Measurements from ENCODE around the gene PLEKHM2.

Gene PLEKHM2

DNA sequence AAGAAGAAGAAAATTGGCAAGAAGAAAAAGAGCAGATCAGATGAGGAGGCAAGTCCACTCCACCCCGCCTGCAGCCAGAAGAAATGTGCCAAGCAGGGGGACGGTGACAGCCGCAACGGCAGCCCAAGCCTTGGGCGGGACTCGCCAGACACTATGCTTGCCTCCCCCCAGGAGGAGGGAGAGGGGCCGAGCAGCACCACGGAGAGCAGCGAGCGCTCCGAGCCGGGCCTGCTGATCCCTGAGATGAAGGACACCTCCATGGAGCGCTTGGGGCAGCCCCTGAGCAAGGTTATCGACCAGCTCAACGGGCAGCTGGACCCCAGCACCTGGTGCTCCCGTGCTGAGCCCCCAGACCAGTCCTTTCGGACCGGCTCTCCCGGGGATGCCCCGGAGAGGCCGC, 42.9 kb downstream of the PLEKHM2 start:
- no peak for DNase-seq

DNA sequence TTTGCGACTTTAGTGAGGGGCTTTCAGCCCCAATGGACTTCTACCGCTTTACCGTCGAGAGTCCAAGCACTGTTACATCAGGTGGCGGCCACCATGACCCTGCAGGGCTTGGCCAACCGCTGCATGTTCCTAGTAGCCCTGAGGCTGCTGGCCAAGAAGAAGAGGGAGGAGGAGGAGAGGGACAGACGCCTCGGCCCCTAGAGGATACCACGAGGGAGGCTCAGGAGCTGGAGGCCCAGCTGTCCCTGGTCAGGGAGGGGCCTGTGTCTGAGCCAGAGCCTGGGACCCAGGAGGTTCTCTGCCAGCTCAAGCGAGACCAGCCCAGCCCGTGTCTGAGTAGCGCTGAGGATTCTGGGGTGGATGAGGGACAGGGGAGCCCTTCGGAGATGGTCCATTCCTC, 43.3 kb downstream of the PLEKHM2 start:
- no peak for DNase-seq

DNA sequence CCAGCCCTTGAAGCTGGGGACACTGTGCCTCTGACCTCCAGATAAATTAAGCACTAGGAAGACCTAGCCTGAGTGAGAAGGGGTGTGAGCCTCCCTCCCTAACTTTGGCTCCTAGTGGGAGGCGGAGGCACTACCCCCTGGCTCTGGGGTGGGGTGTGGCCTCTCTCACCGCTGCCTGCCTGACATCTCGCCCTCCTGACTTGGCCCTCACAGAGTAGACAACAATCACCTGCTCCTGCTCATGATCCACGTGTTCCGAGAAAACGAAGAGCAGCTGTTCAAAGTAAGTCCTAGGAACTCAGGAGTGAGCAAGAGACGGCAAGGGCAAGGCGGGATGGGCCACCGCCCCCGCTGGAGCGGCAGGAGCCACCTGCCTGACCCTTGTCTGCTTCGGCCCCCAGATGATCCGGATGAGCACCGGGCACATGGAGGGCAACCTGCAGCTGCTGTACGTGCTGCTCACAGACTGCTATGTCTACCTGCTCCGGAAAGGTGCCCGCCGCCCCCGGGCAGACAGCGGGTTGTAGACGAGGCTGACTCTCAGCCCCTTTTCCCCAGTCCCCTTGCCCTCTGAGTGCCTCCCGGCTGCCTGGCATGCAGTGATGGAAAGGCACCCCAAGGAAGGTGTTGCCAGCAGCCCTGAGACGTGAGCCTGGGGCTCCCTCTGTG, 43.9 kb downstream of the PLEKHM2 start:
- no peak for DNase-seq

DNA sequence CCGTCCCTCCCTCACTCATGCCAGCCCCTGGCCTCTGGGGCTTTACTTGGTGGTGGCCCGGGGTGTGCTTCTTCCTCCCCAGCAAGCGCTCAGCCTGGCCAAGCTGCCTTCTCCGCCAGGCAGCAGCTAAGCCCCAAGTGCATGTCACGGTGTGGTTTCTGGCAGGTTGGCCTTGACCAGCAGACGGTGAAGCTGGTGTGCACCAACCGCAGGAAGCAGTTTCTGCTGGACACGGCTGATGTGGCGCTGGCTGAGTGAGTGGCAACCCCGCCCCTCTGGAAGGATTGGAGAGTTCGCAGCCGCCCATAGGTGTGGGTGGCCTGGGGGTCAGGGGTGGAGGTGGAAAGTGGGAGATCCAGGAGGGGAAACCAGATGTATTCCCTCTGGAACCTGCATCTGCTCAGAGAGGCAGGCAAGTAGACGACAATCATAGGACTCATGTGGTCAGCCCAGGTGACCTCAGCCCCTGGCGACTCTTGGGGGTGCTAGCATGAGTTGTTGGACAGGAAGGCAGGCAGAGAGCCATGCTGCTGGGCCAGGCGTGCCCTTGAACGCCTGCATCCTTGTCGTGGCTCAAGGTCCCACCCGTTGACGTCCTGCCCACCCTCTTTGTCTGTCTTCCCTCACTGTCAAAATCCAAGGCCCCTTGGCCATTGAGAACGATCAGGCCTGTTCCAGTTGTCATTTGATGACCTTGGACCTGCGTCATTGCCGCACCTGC, 45.0 kb downstream of the PLEKHM2 start:
- DNase-seq, result no peak

DNA sequence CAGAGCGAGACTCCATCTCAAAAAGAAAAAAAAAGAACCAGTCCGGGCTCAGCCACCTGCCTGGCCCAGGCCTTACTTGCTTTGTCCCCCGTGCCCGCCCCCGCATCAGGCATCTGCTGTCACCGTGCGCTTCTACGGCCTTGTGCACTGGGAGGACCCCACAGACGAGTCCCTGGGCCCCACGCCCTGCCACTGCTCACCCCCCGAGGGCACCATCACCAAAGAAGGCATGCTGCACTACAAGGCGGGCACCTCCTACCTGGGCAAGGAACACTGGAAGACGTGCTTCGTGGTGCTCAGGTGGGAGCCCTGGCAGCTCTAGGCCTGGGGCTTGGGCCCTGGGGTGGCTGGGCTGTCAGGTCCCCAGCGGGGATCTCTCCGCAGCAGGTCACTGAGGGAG, 46.3 kb downstream of the PLEKHM2 start:
- no peak for DNase-seq

DNA sequence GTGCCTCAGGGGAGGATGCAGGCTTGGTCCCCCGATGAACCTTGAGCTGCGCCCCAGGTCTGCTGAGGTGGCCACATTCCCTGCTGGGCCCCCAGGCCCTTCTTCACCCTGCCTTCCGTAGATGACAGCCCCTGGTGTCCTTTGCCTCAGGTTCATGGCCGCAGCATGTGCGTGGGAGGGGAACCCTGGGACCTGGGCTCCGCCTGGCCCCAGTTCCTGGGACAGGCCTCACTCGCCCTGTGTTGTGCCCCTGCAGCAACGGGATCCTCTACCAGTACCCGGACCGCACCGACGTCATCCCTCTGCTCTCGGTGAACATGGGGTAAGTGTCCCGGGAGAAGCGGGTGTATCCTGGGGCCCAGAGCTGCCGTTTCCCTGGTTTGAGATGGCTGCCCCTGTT, 46.8 kb downstream of the PLEKHM2 start:
- DNase-seq, result no peak

DNA sequence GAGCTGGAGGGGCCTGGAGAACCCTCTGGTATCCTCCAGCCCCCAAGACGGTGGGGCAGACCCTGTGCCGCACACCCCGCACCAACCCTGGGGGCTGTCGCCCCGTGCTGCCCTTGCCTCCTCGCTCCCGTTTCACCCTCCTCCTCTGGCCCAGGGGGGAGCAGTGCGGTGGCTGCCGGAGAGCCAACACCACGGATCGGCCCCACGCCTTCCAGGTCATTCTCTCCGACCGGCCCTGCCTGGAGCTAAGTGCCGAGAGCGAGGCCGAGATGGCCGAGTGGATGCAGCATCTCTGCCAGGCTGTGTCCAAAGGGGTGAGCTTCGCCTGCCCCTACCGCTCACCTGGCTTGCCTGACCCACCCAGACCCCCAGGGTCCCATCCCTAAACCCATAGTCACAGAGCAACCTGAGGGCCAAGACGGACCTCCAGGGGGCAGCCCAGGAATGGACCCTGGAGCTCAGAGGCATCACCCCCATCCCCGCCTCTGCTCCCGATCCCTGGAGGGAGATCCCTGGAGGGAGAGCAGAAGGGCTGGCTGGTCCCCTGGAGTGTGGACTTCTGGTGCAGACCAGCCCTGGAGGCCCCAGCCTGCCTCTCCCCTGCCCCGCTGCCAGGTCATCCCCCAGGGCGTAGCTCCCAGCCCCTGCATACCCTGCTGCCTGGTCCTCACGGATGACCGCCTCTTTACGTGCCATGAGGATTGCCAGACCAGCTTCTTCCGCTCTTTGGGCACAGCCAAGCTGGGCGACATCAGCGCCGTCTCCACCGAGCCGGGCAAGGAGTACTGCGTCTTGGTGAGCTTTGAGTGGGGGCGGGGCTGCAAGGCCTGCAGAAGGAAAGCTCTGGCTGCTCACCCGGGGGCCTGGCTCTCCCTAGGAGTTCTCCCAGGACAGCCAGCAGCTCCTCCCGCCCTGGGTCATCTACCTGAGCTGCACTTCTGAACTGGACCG, 47.9 kb downstream of the PLEKHM2 start:
- DNase-seq, result no peak

DNA sequence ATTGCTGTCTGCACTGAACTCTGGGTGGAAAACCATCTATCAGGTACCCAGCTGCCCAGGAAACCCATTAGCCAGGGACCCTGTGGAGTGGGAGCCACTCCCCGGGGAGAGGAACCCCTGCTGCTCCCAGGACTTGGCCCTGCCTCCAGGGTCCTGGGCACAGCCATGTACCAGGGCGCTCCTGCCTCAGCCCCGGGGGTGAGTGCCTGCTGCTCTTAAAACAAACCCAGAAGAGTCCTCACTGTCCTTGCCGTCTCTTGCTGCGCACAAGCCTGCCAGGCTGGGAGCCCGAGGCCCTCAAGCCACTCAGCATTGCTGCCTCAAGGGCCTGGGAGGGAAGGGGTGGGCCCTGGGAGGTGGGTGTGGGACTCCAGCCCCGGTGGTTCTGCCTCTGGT, 48.6 kb downstream of the PLEKHM2 start:
- DNase-seq, result no peak

DNA sequence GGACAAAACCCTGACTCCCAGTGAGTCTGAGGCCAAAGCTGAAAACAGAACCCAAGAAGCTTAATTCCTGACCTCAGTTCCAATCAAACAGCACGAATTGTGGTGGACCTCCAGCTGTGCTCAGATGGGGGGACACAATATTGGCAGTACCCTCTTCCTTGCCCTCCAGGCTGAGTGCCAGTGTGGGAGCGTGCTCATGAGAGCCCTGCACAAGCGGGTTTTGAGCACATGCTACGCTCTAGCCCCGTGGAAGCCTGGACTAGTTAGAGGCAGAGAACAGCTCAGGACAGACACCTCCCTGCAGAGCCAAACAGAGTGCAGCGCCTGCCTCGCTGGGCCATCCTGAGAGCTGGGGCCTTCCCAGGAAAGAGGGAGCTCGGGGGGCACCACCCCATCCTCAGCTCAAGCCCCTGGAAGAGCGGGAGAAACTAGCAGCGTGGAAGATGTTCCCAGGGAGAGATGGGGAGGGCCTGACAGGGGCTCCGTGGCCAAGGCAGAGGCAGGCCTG, 49.2 kb downstream of the PLEKHM2 start:
- DNase-seq, result no peak

DNA sequence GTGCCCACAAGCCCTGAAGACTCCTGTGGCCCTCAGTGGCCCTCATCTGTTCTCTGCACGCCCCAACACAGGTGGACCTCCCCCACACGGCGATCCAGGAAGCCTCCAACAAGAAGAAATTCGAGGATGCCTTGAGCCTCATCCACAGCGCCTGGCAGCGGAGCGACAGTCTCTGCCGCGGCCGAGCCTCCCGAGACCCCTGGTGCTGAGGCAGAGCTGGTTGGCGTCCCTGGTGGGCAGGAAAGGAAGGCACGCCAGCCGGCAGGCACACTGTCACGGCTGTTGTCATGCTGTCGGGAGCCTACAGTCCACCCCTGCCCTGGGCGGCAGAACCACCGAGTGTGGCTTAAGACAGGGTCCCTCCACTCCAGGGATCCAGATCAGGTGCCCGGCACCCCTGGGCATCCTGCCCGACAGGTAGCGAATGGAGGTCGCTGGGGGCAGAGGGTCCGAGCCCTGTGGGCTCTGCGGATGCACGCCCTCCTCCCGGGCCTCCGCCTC, 49.7 kb downstream of the PLEKHM2 start:
- DNase-seq, result no peak

DNA sequence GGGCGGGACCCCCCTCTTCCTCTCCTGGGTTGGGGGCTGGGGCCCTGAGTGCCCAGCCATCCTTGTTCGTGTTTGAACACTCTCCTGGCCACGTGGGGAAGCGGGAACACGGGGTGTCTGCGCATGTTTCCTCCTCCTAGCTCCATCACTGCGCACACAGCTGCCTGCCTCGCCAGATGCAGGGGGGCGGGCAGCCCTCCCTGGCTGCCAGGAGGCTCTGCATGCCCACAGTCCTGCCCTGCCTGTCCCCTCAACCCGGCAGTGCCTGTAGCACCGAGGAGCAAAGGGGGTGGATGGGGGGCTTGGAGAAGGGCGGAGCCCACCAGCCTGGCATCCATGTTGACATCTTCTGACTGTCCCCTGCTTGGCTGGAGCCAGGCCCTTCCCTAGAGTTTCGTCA, 50.2 kb downstream of the PLEKHM2 start:
- no peak for DNase-seq

DNA sequence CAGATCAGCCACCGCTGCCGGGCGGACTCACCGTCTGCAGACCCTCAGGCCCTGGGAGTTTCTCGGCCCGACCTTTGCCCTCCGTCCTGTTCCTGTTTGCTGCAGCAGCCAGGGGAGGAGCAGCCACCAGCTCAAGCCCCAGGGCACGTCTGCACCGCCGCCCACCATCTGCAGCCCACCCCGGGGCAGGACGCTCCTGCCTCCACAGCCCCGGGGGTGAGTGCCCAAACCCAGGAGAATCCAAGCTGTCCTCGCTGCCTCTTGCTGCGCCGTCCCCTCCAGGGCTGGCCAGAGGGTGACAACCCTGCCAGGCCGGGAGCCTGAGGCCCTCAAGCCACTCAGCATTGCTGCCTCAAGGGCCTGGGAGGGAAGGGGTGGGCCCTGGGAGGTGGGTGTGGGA, 50.8 kb downstream of the PLEKHM2 start:
- DNase-seq, result no peak

DNA sequence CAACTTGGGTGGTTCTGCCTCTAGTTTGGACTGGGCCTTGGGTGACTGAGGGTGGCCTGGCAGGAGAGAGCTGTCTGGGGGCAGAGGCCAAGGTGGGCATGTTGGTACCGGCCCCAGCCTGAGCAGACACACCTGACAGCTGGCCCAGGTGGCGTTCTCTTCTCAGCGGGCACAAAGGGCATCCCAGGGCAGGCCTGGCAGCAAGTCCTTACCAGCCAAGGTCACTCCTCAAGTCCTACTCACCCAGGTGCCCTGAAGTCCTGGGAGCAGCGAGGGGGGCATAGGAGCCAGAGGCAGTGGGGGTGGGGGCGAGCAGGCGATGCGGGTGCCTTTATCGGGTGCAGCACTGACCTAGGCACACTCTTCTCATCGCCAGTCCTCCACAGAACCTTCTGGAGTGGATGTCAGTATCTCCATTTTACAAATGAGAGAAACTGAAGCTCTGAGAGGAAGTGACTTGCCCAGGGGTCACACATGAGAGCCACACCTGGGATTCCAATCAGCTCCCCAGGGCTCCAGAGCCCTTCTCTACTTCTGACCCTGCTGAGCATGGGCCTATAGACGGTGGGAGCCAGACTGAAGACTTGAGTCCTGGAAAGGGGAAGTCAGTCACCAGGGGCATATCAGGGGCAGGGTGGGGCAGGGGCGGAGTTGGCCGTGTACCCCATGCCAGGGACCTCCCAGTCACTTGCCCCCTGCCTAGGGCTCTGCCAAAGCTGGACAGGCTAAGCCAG, 51.4 kb downstream of the PLEKHM2 start:
- no peak for DNase-seq

DNA sequence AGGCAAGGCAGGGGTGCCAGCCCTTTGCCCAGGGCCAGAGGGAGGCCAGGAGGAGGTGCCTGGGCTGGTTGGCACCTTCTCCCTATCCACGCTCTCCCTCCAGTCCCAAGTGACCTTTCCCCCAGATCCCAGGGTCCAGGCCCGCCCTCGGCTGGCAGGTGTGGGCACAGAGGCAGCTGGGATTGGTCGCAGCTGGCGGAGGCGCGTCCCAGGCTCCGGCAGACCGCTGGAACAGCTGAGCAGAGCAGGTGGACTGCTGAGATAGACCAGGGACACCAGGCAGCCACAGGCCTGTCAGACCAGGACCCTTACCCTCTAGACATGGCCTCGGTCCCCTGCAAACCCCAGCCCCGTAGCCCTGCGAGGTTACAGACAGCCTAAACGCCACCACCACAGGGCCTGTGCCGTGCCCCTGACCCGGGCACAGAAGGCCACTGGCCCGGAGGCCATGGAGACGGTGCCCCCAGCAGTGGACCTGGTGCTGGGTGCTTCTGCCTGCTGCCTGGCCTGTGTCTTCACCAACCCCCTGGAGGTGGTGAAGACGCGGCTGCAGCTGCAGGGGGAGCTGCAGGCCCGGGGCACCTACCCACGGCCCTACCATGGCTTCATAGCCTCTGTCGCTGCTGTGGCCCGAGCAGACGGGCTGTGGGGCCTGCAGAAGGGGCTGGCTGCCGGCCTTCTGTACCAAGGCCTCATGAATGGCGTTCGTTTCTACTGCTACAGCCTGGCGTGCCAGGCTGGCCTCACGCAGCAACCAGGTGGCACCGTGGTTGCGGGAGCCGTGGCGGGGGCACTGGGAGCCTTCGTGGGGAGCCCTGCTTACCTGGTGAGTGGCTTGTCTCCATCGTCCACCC, 52.1 kb downstream of the PLEKHM2 start, which contains the start of gene SLC25A34:
SLC25A34 (plus strand) TSS at position 221 of the 854 bp plus-strand sequence; CDS start at position 449, 228 bp downstream.
- no peak for DNase-seq

DNA sequence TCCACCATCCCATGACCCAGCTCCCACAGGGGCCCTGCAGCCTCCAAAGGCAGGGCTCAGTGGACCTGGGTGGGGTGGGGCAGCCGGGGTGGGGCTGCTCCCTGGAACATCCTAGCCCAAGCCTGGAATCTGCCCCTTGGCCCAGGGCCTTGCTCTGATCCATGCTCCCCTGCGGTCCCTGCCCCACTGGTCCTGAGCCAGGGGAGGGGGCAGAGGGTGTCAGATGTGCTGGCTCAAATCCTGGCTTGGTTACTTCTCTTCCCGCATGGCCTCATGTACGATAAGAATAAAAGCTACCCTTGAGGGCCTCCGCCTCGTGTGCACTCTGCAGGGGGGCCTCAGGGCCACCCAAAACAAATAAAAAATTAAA, 52.8 kb downstream of the PLEKHM2 start:
- no peak for DNase-seq

DNA sequence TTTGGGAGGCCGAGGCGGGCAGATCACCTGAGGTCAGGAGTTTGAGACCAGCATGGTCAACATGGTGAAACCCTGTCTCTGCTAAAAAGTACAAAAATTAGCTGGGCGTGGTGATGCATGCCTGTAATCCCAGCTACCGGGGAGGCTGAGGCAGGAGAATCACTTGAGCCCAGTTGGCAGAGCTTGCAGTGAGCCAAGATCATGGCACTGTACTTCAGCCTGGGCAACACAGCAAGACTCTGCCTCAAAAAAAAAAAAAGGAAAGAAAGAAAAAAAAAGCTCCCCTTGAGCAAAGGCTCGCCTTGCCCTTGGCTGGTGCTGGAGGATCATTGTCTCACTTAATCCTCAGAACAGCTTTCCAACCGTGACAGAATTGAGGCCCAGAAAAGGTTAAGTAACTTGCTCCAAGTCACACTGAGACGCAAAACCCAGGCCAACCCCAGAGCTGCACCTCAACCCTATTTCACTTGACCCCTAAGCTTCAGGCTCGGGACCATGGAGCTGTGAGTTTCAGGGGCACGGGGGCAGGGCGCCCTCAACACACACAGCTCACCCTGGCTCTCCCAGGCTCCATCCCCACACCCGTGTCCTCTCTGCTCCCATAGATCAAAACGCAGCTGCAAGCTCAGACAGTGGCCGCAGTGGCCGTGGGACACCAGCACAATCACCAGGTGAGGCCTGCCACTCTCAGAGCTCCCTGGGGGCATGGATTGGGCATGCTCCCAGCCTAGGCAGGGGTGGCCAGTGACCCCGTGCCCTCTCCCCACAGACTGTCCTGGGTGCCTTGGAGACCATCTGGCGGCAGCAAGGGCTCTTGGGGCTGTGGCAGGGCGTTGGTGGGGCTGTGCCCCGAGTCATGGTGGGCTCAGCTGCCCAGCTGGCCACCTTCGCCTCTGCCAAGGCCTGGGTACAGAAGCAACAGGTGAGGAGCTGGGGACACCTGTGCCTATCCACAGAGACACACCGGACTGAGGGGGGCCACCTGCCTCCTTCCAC, 53.5 kb downstream of the PLEKHM2 start:
- no peak for DNase-seq

DNA sequence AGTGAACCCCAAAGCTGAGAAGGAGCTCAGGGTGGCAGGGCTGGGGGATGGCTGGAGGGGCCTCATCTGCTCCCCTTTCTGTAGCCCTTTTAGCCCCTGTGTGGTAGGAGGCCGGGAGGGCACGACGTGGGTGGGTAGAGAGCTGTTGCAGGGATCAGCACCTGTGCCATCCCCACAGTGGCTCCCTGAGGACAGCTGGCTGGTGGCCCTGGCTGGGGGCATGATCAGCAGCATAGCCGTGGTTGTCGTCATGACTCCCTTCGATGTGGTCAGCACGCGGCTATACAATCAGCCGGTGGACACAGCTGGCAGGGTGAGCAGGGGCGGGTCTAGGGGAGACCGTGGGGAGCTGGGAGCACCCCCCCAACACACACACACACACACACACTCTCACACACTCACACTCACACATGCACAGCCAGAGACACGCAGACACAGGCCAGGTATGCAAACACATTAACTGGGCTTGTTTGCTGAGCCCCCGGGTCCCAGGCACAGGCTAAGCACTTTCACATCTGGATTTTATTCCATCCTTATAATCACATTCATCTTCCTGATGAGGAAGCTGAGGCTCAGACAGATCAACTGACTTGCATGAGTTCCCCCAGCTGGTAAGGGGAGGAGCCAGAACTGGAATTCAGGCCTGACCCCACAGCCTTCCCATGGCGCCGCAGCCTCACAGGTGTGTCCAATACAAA, 54.4 kb downstream of the PLEKHM2 start:
- no peak for DNase-seq

DNA sequence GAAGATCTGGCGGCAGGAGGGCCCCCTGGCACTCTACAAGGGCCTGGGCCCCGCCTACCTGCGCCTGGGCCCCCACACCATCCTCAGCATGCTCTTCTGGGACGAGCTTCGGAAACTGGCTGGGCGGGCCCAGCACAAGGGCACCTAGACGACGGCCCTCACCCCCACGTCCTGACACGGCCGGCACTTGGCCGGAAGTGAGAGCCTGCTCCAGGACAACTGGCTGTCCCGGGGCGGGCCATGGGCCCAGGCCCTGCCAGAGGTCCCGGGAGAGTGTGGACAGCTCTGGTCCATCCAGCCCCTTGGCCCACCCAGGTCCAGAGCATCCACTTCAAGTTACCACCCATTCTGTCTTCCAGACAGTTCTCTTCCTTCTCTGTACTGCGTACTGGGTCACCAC, 55.1 kb downstream of the PLEKHM2 start:
- no peak for DNase-seq

DNA sequence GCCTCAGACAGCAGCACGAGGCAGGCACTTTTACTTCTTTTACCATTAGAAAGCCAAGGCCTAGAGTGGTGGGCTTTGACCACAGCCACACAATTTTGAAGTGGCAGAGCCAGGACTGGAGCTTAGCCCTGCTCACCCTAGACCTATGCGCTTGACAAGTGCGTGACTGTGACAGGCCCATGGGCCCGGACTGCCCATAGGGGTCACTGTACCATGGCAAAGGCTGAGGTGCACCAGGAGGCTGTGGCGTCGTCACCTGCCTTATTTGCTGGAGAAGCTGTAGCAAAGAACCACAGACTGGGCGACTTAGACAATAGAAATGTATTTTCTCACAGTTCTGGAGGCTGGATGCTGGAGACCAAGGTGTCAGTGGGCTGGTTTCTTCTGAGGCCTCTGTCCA, 55.6 kb downstream of the PLEKHM2 start:
- DNase-seq, result no peak

All from CD4-positive, alpha-beta T cell treated with Interleukin-1 beta for 1 hour (primary cell).